Measurements from ENCODE around the gene KCTD15. TPM values are rescaled to one million over a fixed set of nuclear protein-coding genes. Genes with fewer than 3 reads are reported as not detected.
"Not testable (repeated sequence)": the region's sequence is repeated elsewhere in the genome, so short reads cannot be mapped to it uniquely, and the experiment has no call there.

Gene KCTD15
- total RNA-seq, 1 donor from 2014 or later, result 9.9 TPM

DNA sequence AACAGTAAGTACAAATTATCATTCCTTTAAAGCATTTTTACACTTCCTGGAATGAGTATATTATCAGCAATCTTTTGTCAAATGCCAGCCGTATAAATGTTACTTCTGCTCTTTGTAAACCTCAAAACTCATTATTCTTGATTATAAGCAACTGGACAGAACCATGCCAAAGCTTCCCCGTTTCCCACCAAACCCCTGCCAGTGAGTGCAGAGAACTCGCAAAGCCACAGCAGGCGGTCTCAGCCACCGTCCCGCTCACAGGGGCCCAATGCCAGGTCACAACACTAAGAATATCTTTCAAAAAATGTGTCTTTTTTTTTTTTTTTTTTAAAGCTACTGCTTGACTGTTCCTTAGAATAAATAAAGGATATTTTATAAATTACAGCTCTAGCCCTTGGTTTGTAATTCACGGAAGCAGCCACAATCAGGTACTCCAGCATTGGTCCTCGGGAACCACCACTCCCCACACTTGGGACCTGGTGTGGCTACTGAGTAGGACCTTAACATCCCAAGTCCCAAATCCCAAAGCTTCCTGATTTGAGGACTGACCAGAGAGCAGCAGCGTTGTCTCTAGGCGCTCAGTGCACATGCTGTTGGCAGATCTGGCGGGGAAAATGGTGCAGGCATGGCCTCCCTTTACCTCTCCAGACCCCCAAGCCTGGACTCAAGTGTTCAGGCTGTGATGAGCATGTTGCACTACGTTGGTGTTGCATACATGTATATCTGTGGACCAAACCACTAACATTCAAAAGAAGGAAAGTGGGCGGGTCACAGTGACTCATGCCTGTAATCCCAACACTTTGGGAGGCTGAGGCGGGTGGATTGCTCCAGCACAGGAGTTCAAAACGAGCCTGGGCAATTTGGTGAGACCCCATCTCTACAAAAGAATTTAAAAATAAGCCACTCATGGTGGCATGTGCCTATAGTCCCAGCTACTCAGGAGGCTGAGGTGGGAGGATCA lies 19.0 kb downstream of the KCTD15 start:
- Histone ChIP-seq H3K9me3 (replicated peaks) (no peaks in the 10 kb centered on the region), H3K4me1 (peaks cover 40% of the 10 kb centered on the region), H3K4me3 (no peak overlapping the region), H3K27ac (replicated peaks) (peak overlapping the region; percentile 66), H3K27me3 (ENCODE audit: low read depth) (peaks cover 11% of the 10 kb centered on the region), H3K36me3 (peaks cover 31% of the 10 kb centered on the region)
- no peak for DNase-seq
- intact Hi-C loops (cut with micrococcal nuclease), result no loop called here
- TF ChIP-seq, protein P1, sequence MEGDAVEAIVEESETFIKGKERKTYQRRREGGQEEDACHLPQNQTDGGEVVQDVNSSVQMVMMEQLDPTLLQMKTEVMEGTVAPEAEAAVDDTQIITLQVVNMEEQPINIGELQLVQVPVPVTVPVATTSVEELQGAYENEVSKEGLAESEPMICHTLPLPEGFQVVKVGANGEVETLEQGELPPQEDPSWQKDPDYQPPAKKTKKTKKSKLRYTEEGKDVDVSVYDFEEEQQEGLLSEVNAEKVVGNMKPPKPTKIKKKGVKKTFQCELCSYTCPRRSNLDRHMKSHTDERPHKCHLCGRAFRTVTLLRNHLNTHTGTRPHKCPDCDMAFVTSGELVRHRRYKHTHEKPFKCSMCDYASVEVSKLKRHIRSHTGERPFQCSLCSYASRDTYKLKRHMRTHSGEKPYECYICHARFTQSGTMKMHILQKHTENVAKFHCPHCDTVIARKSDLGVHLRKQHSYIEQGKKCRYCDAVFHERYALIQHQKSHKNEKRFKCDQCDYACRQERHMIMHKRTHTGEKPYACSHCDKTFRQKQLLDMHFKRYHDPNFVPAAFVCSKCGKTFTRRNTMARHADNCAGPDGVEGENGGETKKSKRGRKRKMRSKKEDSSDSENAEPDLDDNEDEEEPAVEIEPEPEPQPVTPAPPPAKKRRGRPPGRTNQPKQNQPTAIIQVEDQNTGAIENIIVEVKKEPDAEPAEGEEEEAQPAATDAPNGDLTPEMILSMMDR (IDR thresholded peaks at IDR 0.05; ENCODE audit: borderline replicate concordance), result no peak

DNA sequence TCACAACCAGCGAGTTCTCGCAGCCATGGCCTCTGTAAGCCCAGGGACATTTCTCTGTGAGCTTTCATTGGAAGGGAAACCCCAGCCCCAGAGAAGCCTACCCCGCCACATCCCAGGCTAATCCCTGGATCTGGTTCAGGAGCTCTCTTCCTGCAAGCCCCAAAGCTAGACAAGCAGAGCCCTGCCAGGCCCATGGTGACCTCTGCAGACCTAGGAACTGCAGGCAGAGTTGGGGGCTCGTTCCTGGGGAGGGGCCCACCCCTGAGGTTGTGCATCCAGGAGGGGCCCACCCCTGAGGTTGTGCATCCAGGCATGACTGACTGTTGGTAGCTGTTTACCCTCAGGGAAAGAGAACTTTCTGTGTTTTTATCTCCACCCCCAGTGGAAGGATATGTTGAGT lies 21.7 kb downstream of the KCTD15 start:
- Histone ChIP-seq H3K27me3 (ENCODE audit: low read depth) (peaks cover 16% of the 10 kb centered on the region), H3K4me3 (no peak overlapping the region), H3K4me1 (peaks cover 53% of the 10 kb centered on the region), H3K36me3 (peaks cover 5% of the 10 kb centered on the region), H3K27ac (replicated peaks) (peak overlapping the region; percentile 90), H3K9me3 (replicated peaks) (peaks cover 3% of the 10 kb centered on the region)
- TF ChIP-seq, protein P1 (IDR thresholded peaks at IDR 0.05; ENCODE audit: borderline replicate concordance), result no peak
- DNase-seq, result no peak
- intact Hi-C loops (cut with micrococcal nuclease), result no loop called here

DNA sequence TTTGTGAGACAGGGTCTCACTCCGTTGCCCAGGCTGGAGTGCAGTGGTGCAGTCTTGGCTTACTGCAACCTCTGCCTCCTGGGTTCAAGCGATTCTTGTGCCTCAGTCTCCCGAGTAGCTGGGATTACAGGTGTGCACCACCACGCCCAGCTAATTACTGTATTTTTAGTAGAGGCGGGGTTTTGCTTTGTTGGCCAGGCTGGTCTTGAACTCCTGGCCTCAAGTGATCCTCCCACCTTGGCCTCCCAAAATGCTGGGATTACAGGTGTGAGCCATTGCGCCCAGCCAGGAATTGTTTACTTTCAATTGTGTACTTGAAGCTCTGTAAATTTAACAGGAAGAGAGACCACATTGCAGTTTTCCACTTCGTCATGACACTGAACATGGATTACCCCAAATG lies 22.4 kb downstream of the KCTD15 start:
- H3K4me1 ChIP-seq, result peaks cover 53% of the 10 kb centered on the region
- intact Hi-C loops (cut with micrococcal nuclease); H3K9me3 ChIP-seq (replicated peaks); H3K36me3 ChIP-seq; DNase-seq; H3K4me3 ChIP-seq: not testable (repeated sequence)
- peak overlapping the region; percentile 90 for H3K27ac ChIP-seq (replicated peaks)
- H3K27me3 ChIP-seq (ENCODE audit: low read depth), result peaks cover 16% of the 10 kb centered on the region

DNA sequence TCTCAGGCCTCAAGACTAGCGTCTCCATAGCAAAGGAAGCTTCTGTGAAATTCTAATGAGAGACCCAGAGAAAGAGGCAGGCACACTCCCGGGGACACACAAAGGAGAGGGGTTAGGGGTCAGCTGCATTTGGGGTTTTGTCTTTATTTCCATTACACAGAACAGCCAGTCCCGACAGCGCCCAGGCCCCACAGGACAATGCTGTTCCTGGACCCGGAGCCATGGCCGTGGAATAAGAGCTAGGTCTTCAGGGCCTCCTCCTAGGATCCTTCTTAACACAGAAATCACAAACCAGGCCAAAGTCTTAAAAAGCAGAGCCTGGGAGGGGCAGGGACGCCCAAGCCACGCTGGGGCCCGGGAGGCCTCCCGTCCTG lies 22.8 kb downstream of the KCTD15 start:
- H3K27me3 ChIP-seq (ENCODE audit: low read depth), result peaks cover 16% of the 10 kb centered on the region
- DNase-seq, result no peak
- TF ChIP-seq, protein P1 (IDR thresholded peaks at IDR 0.05; ENCODE audit: borderline replicate concordance), result no peak
- no peaks in the 10 kb centered on the region for H3K36me3 ChIP-seq
- peak overlapping the region; percentile 90 for H3K27ac ChIP-seq (replicated peaks)
- intact Hi-C loops (cut with micrococcal nuclease), result no loop called here
- peaks cover 9% of the 10 kb centered on the region for H3K9me3 ChIP-seq (replicated peaks)
- peaks cover 53% of the 10 kb centered on the region for H3K4me1 ChIP-seq
- peak overlapping the region; percentile 65 for H3K4me3 ChIP-seq

DNA sequence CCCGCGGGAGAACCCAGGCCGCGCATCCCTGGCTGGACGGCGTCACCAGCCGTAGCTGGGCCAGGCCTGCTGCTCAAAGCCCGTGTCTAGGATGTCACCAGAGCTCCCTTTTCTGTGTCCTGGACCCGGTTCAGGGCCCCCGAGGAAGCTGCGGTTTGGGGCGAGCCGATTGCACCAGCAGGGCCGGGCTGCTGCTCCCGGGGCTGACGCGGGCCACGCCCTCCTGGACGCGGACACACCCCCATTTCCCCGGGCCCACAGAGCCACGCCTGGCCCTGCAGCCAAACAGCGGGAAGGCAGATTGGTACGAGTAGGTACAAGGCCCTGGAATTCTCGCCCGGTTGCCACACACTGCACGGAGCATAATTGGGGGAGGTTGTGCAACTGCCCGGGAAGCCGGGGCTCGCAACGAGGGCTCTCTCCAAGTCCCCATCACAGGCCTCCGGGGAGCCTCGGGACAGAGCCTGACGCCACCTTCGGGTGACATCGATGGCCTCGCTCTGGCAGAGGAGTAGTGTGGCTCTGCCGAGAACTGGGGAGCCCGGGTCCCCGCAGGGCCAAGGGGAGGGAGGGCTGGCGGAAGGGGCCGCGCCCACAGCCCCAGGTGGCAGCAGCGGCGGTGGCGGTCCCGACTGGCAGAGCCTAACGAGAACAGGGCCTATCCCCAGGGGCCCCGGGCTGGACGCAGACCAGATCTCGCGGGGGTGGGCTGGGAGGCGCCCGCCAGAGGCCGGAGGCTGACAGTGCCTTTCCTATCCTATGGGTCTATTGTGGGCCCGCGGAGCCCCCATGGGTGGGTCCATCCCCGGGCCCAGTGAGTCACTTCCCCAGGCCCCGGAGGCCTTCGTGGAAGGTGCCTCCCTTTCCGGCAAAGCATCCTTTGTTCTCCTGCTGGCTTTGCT lies 23.5 kb downstream of the KCTD15 start:
- Histone ChIP-seq H3K4me3 (peak overlapping the region; percentile 65), H3K9me3 (replicated peaks) (peaks cover 9% of the 10 kb centered on the region), H3K27ac (replicated peaks) (peak overlapping the region; percentile 90), H3K27me3 (ENCODE audit: low read depth) (peaks cover 16% of the 10 kb centered on the region), H3K4me1 (peaks cover 53% of the 10 kb centered on the region), H3K36me3 (no peaks in the 10 kb centered on the region)
- peak; percentile 84 for DNase-seq
- TF ChIP-seq, protein P1 (IDR thresholded peaks at IDR 0.05; ENCODE audit: borderline replicate concordance), result no peak
- intact Hi-C loops (cut with micrococcal nuclease), result no loop called here

Data from left ventricle myocardium inferior (tissue), 1 donor.